GOT3 (cell line): Measurements from ENCODE around the gene TINAG.

ENCODE experiments used
- DNase-seq: peaks from one replicate; lab custom pipeline; 2025; ENCODE audit warnings: mixed read lengths; lab: John Stamatoyannopoulos, UW

TINAG gene

GRCh38 chr6:54308289-54308985 lies at the start of gene TINAG:
TSS of gene TINAG (plus strand) at chr6:54308441. CDS start at chr6:54308551, 110 bp downstream.
- DNase-seq = no peak

GRCh38 chr6:54260025-54260424 lies 48.2 kb upstream of the TINAG start:
- DNase-seq = no peak

- no peak for DNase-seq
These were observed 45.7 kb upstream of the TINAG start for GRCh38 chr6:54262499-54262898.

- DNase-seq = no peak
These were observed 45.3 kb upstream of the TINAG start for GRCh38 chr6:54262971-54263370.

GRCh38 chr6:54264581-54265272 lies 43.5 kb upstream of the TINAG start:
- DNase-seq = no peak

GRCh38 chr6:54266400-54266923 lies 41.8 kb upstream of the TINAG start:
- no peak for DNase-seq

- no peak for DNase-seq
These were observed 40.4 kb upstream of the TINAG start for GRCh38 chr6:54267798-54268197.

GRCh38 chr6:54273214-54273820 lies 34.9 kb upstream of the TINAG start:
- DNase-seq = no peak

GRCh38 chr6:54274383-54274782 lies 33.9 kb upstream of the TINAG start:
- DNase-seq = no peak

GRCh38 chr6:54282186-54282585 lies 26.1 kb upstream of the TINAG start:
- no peak for DNase-seq

- no peak for DNase-seq
These were observed 23.9 kb upstream of the TINAG start for GRCh38 chr6:54284161-54284860.

- no peak for DNase-seq
These were observed 22.6 kb upstream of the TINAG start for GRCh38 chr6:54285595-54285994.

GRCh38 chr6:54286141-54286540 lies 22.1 kb upstream of the TINAG start:
- no peak for DNase-seq

GRCh38 chr6:54288474-54288873 lies 19.8 kb upstream of the TINAG start:
- DNase-seq = no peak

GRCh38 chr6:54289426-54289825 lies 18.8 kb upstream of the TINAG start:
- no peak for DNase-seq

GRCh38 chr6:54291146-54291545 lies 17.1 kb upstream of the TINAG start:
- DNase-seq = no peak

- no peak for DNase-seq
These were observed 16.5 kb upstream of the TINAG start for GRCh38 chr6:54291738-54292137.

GRCh38 chr6:54294965-54295532 lies 13.2 kb upstream of the TINAG start:
- no peak for DNase-seq

GRCh38 chr6:54299542-54300269 lies 8.5 kb upstream of the TINAG start:
- no peak for DNase-seq

GRCh38 chr6:54301770-54302169 lies 6.5 kb upstream of the TINAG start:
- no peak for DNase-seq

- no peak for DNase-seq
These were observed 766 bp upstream of the TINAG start for GRCh38 chr6:54307439-54307910.
